GM12891 (cell line): ENCODE data around the gene KCNAB3.

ENCODE experiments used
- PAX5 ChIP-seq: IDR thresholded peaks from 2 replicates; pipeline ENCODE4 v1.6.1; 2011; ENCODE audit warnings: low read length, moderate library complexity, mild to moderate bottlenecking; ENCODE audit not compliant: insufficient read depth, severe bottlenecking
- POLR2A ChIP-seq: IDR thresholded peaks from 2 replicates; pipeline ENCODE4 v1.6.1; 2011; ENCODE audit warnings: low read depth, low read length, control low read depth
- POLR2AphosphoS5 ChIP-seq: IDR thresholded peaks from 2 replicates; pipeline ENCODE4 v1.6.1; 2011; ENCODE audit warnings: low read depth, low read length, control low read depth
- SPI1 ChIP-seq: IDR thresholded peaks from 2 replicates; pipeline ENCODE4 v1.6.1; 2011; ENCODE audit warnings: low read depth, low read length, control low read depth
- TAF1 ChIP-seq: IDR thresholded peaks from 2 replicates; pipeline ENCODE4 v1.6.1; 2011; ENCODE audit warnings: low read depth, low read length, control low read depth

- no peak for TF ChIP-seq POLR2A
- TF ChIP-seq POLR2AphosphoS5, result no peak
- no peak for TF ChIP-seq TAF1
- no peak for TF ChIP-seq PAX5
- TF ChIP-seq SPI1, result no peak
These were observed 47.6 kb downstream of the KCNAB3 start for GRCh38 chr17:7882068-7882467.
